Ecto neural progenitor cell (in vitro differentiated cells): ENCODE data around the gene SLC39A1.
"Not testable (repeated sequence)": the region's sequence is repeated elsewhere in the genome, so short reads cannot be mapped to it uniquely, and the experiment has no call there.

Experiments
- DNase-seq: peaks from one replicate; pipeline ENCODE4 v3.0.0-alpha.2; 2018; ENCODE audit warnings: low spot score

Gene SLC39A1

GRCh38 chr1:153963030-153963849, at the start of gene SLC39A1:
TSS of gene SLC39A1 (minus strand) at chr1:153963537. CDS start at chr1:153962715, 822 bp downstream.
- peak; percentile 98 for DNase-seq

DNA sequence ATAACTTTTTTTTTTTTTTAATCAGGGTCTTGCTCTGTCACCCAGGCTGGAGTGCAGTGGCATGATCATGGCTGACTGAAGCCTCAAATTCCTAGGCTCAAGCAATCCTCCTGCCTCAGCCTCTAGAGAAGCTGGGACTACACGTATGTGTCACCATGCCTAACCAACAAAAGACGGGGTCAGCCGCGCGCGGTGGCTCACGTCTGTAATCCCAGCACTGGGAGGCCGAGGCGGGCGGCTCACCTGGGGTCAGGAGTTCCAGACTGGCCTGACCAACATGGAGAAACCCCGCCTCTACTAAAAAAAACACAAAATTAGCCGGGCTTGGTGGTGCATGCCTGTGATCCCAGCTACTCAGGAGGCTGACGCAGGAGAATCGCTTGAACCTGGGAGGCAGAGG, 49.2 kb upstream of the SLC39A1 start:
- DNase-seq: not testable (repeated sequence)

DNA sequence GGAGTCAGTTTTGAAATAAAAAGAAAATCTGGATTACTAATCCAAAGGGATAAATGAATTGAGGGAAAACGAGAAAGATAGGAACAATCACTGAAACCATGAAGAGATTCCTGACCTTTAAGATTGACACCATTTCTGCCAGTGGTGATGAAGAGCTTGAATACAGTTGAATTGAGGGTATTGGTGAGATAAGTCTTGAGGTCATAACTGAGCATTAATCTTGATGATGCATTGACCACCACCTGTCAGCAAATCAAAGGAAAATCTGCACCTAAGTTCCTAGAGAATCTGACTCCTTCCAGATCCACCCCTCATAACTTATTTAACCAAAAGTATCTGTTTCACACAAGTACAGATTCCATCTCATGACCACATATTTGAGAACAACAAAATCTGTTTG, 48.8 kb upstream of the SLC39A1 start:
- DNase-seq: no peak

DNA sequence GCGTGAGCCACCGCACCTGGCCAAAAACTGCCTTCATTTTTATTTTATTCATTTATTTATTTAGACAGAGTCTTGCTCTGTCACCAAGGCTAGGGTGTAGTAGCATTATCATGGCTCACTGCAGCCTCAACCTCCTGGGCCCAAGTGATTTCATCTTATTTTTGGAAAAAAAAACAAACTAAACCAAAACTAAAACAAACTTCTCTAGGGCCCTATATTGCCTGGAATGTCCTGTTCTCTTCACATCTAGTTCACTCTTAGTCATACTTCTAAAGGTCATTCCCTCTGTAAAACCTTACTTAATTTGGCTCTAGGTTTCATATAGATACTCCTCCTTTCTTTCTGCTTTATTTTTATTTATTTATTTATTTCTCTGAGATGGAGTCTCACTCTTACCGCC, 42.8 kb upstream of the SLC39A1 start:
- no peak for DNase-seq

DNA sequence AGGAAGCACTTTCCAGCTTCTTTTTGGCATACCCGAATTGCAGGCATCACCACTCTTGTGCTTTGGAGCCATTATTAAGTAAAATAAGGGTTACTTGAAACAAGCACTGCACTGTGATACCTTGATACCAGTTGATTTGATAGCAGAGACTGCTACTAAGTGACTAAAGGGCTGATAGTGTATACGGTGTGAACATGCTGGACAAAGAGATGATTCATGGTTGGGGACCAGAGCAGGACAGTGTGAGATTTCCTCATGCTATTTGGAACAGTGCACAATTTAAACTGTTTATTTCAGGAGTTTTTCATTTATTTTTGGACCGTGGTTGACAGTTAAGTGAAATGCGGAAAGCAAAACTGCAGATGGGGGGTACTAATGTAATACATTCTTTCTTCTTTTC, 37.1 kb upstream of the SLC39A1 start:
- no peak for DNase-seq

- DNase-seq: not testable (repeated sequence)
These were observed 33.5 kb upstream of the SLC39A1 start for GRCh38 chr1:153996882-153997281.

- no peak for DNase-seq
These were observed 32.3 kb upstream of the SLC39A1 start for GRCh38 chr1:153995640-153996039.

GRCh38 chr1:153995202-153995601, 31.9 kb upstream of the SLC39A1 start:
- DNase-seq: no peak

DNA sequence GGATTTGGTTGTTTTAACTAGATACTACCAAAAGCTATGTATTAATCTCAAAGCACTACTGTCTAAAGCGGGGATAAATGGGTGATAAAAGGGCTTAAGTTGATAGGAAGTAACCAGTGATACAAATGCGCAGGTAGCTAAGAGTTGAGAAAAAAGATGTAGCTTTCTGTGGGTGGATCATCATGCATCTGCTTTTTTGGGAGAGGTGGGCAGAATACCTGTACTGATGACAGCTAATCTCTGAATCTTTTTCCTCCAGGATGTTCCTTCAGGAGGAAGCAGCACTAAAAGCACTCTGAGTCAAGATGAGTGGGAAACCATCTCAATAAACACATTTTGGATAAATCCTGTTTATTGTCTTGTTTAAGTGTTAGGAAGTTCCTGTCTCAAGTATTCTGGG, 28.5 kb upstream of the SLC39A1 start:
- DNase-seq: no peak

DNA sequence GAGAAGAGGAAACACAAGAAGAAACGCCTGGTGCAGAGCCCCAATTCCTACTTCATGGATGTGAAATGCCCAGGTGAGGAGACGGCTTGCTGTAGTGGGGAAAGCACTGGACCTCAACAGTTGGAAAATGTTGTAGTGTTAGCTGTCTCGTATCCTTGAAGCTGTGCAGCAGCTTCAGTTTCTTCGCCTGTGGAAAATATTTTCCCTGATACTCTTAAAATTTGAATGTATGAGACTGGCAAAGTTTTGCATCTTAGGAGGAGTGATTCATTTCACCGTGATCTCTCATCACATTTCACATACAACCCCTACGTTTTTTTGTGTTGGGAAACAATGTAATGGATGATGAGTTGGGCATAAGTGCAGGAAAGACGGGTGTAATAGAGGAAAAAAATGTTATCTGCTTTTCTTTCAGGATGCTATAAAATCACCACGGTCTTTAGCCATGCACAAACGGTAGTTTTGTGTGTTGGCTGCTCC, 27.9 kb upstream of the SLC39A1 start:
- DNase-seq: no peak

DNA sequence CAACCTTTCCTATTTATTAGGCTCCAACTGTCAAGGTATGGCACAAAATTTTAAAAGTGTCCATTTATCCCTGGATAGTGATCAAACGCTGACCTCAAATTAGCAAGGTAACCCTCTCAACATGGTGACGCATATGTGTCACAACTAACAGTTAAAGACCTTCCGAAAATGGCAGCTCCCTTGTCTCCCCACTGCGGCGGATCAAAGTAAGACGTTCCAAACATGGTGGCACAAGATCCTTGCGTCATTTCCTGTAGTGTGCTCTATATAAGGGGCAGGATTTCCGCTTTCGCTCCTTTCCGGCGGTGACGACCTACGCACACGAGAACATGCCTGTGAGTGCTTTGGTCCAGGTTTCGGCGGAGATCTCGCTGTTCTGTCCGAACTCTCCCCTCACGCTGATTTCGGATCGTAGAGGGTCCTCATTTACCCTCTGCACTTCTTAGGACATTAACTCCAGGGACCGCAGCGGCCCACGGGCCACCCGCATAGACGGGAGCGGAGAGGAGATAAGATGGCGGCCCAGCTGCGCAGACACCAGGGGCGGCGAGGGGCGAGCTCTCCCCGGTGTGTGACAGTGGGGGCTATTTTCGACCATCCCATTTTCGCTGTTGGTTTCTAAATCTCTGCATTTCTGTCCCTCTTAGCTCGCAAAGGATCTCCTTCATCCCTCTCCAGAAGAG, 27.3 kb upstream of the SLC39A1 start, which contains the start of gene RPS27:
Gene RPS27, plus strand, starts transcription at position 295 of the 683 bp plus-strand sequence. Its CDS starts 35 bp downstream, at position 330.
- peak; percentile 91 for DNase-seq

DNA sequence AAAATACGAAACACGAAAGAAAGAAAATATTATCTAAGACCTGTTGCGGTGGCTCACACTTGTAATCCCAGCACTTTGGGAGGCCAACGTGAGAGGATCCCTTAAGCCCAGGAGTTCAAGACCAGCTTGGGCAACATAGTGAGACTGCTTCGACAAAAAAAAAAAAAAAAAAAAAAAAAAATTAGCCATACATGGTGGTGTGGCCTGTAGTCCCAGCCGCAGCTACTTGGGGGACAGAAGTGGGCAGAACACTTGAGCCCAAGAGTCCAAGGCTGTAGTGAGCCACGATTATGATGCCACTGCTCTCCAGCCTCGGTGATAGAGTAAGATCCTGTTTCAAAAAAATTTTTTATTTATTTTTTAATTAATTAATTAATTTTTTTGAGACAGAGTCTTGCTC, 24.3 kb upstream of the SLC39A1 start:
- DNase-seq: no peak

- peak; percentile 90 for DNase-seq
These were observed 22.8 kb upstream of the SLC39A1 start, which contains the start of gene RAB13 for GRCh38 chr1:153985941-153986761. TSS of gene RAB13 (minus strand) at chr1:153986339. CDS start at chr1:153986236, 103 bp downstream.

DNA sequence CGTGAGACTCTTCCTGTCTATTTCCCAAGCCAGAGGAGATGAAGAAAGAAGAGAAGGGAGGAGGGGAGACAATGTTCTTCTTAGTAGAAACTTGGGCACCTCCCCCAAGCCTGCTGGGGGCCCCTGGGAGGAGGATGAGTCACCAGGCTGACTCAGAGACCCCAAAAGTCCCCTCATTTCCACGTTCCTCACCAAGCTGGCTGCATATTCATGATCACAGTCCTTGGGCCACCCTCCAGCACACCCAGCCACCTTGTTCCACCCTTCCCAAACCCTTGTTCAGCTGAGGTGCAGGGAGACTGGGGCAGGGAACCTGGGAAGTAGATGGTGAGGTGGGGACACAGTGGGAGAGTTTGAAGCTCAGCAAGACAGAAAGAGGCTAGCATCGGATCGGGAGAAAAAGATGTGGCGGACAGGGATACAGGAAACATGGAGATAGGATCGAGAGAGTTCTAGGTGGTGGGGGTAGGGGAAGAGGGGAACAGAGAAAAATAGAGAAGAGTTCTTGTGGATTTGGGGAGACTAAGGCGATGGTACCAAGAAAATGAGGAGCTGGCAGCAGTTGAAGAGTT, 22.1 kb upstream of the SLC39A1 start:
- DNase-seq: no peak

DNA sequence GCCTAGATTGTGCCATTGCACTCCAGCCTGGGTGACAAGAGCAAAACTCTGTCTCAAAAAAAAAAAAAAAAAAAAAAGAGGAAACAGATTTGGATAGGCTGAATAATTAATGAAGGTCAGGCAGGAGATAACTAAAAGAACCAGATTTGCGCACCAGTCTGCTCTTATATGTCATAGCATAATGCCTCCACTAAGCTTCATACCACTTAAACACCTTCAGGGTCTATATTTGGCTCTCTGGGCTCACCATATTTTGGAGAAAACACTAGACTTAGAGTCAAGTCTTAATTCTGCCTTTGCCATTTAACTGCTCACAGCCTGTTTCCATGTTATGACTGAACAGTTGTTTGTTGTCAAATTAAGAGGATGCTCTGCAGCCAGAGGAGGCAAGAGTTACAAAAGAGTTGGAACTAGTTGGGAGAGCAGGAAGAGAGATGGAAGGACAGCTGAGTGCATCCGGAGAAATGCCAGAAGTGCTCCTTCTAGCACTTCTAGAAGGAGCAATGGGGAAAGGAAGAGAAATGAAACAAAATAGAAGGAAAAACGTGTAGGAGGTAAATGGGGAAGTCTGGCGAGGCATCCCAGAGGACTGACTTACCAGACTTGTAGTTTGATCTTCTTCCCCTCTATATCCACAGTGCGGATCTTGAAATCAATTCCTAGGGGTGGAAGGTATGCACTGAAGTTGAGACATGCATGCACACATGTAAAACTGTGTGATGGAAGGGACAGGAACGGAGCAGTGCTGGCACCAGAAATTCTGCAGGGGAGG, 21.0 kb upstream of the SLC39A1 start:
- DNase-seq: no peak

GRCh38 chr1:153981735-153982134, 18.4 kb upstream of the SLC39A1 start:
- DNase-seq: not testable (repeated sequence)

DNA sequence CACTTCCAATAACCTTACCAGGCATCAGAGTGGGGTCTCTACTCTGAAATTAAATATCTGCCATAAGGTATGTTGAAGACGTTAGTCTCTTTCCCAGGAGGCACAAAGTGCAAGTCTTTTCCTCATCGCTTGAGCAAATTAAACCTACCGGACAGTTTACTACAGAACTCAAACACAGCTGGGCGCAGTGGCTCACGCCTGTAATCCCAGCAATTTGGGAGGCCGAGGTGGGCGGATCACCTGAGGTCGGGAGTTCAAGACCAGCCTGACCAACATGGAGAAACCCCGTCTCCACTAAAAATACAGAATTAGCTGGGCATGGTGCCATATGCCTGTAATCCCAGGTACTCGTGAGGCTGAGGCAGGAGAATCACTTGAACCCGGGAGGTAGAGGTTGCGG, 15.8 kb upstream of the SLC39A1 start:
- not testable (repeated sequence) for DNase-seq

DNA sequence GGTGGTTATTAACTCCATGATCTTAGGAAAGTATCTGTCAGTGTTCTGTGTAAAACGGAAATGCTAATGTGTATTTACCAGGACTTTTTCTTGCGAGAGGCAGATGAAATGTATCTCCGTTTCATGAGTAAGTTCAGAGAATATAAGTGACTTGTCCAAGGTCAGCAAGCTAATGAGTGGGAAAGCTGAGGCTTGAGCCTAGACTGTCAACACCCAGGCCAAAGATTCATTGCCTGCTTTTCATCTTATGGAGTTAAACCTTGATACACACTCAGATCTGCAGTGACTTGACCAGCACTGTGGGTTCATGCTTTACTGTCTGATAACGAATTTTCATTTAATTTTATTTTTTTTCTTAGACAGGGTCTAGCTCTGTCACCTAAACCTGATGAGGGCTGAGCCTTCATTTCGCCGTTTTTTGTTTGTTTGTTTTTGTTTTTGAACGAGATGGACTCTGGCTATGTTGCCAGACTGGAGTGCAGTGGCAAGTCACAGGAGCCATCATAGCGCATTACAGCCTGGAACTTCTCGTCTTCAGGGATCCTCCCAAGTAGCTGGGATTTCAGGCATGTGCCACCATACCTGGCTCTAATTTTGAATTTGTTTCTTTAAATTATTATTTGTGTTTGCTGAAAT, 15.1 kb upstream of the SLC39A1 start:
- DNase-seq: no peak

GRCh38 chr1:153977250-153978240, 14.2 kb upstream of the SLC39A1 start, which contains the start of gene JTB:
TSS of gene JTB (minus strand) at chr1:153977674. CDS start at chr1:153977252, 422 bp downstream.
- DNase-seq: peak; percentile 92
